C4-2B (cell line): ENCODE results near the gene FAM135A.

Experiments used
- H3K27ac ChIP-seq: fragments of 450-650 bp; 2 replicates; pipeline ENCODE4 v1.5.1; 2017
- ZFX ChIP-seq: fragments of 450-650 bp; IDR thresholded peaks from 2 replicates; pipeline ENCODE4 v1.6.1; 2017
- TF ChIP-seq, protein P1 (sequence below): fragments of 450-650 bp; conservative IDR thresholded peaks from 2 replicates; pipeline ENCODE4 v1.5.1; 2017; ENCODE audit warnings: mild to moderate bottlenecking

FAM135A gene

GRCh38 chr6:70388814-70389213, 24.5 kb upstream of the FAM135A start:
- TF ChIP-seq ZFX, result no peak
- TF ChIP-seq, protein P1, sequence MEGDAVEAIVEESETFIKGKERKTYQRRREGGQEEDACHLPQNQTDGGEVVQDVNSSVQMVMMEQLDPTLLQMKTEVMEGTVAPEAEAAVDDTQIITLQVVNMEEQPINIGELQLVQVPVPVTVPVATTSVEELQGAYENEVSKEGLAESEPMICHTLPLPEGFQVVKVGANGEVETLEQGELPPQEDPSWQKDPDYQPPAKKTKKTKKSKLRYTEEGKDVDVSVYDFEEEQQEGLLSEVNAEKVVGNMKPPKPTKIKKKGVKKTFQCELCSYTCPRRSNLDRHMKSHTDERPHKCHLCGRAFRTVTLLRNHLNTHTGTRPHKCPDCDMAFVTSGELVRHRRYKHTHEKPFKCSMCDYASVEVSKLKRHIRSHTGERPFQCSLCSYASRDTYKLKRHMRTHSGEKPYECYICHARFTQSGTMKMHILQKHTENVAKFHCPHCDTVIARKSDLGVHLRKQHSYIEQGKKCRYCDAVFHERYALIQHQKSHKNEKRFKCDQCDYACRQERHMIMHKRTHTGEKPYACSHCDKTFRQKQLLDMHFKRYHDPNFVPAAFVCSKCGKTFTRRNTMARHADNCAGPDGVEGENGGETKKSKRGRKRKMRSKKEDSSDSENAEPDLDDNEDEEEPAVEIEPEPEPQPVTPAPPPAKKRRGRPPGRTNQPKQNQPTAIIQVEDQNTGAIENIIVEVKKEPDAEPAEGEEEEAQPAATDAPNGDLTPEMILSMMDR, result no peak
- no peak overlapping the region for H3K27ac ChIP-seq

- H3K27ac ChIP-seq, result no peak overlapping the region
- TF ChIP-seq, protein P1, result no peak
- TF ChIP-seq ZFX, result no peak
Measured at GRCh38 chr6:70389261-70389660, 24.0 kb upstream of the FAM135A start.

GRCh38 chr6:70390067-70390466, 23.2 kb upstream of the FAM135A start:
- TF ChIP-seq, protein P1, result no peak
- TF ChIP-seq ZFX, result no peak
- no peak overlapping the region for H3K27ac ChIP-seq

- TF ChIP-seq, protein P1, result no peak
- TF ChIP-seq ZFX, result no peak
- H3K27ac ChIP-seq, result no peak overlapping the region
Measured at GRCh38 chr6:70391492-70391891, 21.8 kb upstream of the FAM135A start.

DNA sequence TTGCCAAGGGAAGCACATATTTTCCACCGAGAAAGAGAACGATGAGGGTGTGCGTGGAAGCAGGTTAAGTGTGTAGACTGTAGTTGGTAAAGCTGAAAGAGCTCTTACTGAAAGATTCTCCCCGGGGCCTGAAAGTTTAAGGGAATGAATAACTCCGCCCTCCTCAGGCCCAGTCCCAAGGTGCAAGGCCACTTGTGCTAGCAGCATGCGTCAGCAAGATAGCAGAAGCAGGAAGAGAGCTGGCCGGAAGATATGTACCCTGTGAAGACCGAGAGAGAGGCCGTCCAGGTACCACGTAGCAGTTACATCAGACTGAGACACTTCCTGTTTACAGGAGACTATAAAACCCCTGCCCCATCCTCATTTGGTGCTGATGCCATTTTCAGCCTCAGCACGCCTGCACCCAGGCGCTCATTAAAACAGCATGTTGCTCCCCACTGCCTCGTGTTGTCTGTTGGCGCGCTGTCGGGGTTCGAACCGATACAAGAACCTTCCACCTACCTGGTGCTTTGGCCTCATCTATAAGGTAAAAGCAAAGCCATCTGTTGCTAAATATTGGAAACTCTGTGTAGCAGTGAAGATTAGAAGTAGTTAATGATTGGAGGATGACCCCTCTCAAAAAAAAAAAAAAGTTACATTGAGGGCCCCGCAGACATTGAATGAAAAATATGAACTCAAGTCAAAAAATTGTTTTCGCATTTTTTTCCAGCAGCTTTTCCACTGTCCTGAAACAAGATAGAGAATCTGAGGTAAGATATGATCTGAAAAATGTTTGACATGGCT, 18.6 kb upstream of the FAM135A start:
- no peak for TF ChIP-seq ZFX
- TF ChIP-seq, protein P1, result no peak
- no peak overlapping the region for H3K27ac ChIP-seq

- H3K27ac ChIP-seq, result no peak overlapping the region
- TF ChIP-seq ZFX, result no peak
- TF ChIP-seq, protein P1, result no peak
Measured at GRCh38 chr6:70395301-70395672, 18.0 kb upstream of the FAM135A start.

GRCh38 chr6:70396163-70396562, 17.1 kb upstream of the FAM135A start:
- H3K27ac ChIP-seq, result no peak overlapping the region
- no peak for TF ChIP-seq ZFX
- TF ChIP-seq, protein P1, result no peak
